ENCODE measurements around the gene CTU2. TPM values are rescaled to one million over a fixed set of nuclear protein-coding genes. Genes with fewer than 3 reads are reported as not detected.

CTU2 gene
- total RNA-seq, 4 donors from 2014 or later, result 7.7 to 21.2 (median 13.6) TPM

DNA sequence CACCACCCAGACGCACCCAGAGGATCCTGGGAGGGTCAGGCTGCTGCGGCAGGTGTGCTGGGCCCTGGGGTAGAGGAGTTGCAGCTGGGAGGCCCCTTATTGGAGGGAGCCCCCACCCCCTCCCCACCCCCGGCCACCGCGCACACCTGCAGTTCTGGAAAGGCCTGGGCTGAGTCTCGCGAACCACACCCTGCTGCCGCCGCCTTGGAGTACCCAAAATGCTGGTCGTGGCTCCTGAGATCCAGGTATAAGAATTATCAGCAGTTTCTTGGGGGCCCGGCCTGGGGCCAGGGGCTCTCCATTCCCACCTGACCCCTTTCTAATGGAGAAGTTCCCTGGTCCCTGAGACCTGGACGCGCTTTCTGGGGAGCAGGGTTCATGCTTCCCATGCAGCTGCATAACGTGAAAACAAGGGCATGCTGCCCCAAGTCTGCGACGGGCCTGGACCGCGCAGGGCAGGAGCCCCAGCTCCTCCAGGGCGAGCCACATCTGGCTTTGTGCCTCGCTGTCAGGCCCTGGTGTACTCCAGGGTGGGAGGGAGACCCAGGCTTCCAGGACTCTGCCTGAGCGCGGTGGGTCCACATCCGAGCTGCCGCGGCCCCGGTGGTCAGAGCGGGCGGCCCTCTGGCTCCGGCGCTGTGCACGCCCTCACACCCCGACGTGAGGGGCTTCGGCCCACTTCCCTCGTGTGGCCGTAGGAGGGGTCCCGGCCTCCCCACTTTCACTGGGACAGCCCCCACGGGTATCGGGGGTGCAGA is 12.7 kb upstream of the CTU2 start:
- WGBS, 2 donors, result 86 to 93% methylated on average over 10 to 27 of the region's 39 CpGs
- H3K27ac ChIP-seq, result no peak overlapping the region
- no peaks in the 10 kb centered on the region for H3K9me3 ChIP-seq
- intact Hi-C loops (cut with DNase I), result no loop called here
- peaks cover 8 to 17% of the 10 kb centered on the region in 2 donors for H3K36me3 ChIP-seq
- H3K27me3 ChIP-seq, result no peaks in the 10 kb centered on the region
- H3K4me3 ChIP-seq (replicated peaks in 1 of 3), result no peak overlapping the region
- no peak for TF ChIP-seq POLR2A (IDR thresholded peaks at IDR 0.05)
- TF ChIP-seq, protein P1, sequence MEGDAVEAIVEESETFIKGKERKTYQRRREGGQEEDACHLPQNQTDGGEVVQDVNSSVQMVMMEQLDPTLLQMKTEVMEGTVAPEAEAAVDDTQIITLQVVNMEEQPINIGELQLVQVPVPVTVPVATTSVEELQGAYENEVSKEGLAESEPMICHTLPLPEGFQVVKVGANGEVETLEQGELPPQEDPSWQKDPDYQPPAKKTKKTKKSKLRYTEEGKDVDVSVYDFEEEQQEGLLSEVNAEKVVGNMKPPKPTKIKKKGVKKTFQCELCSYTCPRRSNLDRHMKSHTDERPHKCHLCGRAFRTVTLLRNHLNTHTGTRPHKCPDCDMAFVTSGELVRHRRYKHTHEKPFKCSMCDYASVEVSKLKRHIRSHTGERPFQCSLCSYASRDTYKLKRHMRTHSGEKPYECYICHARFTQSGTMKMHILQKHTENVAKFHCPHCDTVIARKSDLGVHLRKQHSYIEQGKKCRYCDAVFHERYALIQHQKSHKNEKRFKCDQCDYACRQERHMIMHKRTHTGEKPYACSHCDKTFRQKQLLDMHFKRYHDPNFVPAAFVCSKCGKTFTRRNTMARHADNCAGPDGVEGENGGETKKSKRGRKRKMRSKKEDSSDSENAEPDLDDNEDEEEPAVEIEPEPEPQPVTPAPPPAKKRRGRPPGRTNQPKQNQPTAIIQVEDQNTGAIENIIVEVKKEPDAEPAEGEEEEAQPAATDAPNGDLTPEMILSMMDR (IDR thresholded peaks at IDR 0.05), result no peak
- no peaks in the 10 kb centered on the region for H3K4me1 ChIP-seq
- DNase-seq, result no peak

DNA sequence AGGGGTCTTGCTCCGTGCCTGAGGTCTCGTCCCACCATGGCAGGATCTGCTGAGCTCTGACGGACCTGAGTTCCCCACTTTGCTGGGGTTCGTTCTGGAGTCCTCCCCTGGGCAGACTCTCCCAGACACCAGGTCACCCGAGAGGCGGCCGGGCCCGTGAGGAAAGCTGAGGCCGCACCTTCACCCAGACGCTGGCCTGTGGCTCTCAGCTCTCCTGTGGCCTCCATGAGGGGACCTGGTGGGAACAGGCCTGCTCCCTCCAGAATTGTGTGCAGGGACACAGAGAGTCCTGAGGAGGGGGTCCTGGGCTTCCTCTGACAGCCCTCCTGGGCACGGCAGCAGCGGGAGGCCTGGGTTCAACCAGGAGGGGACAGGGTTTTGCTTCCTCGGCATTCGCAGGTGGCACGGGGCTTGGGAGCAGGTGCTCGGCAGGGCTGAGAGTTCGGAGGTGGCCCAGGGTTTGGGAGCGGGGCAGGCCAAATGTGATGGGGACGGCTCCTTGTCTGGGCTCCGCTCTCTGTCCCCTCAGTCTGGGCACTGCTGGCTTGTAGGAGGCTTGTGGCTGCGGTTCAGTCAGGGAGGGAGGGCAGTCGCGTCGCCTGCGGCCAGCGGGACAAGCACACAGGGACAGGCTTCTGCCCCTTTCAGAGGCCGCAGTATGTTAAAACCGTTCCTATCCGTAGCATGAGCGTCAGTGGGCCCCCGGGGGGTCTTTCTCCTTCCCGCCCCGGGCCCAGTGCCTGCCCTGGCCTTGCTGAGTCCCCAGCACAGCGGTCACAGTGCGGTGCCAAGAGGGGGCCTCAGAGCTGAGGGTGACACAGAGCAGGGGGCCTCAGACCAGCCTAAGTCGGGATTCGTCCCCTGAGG is 11.8 kb upstream of the CTU2 start:
- no peaks in the 10 kb centered on the region for H3K27me3 ChIP-seq
- peaks cover 8 to 23% of the 10 kb centered on the region in 2 donors for H3K36me3 ChIP-seq
- no peaks in the 10 kb centered on the region for H3K9me3 ChIP-seq
- H3K4me3 ChIP-seq (replicated peaks in 1 of 3), result no peak overlapping the region
- WGBS, 2 donors, result 87 to 90% methylated on average over 21 to 27 of the region's 37 CpGs
- intact Hi-C loops (cut with DNase I), result no loop called here
- no peak overlapping the region for H3K27ac ChIP-seq
- no peak for DNase-seq
- TF ChIP-seq, protein P1 (IDR thresholded peaks at IDR 0.05), result no peak
- no peak for TF ChIP-seq POLR2A (IDR thresholded peaks at IDR 0.05)
- H3K4me1 ChIP-seq, result no peaks in the 10 kb centered on the region

DNA sequence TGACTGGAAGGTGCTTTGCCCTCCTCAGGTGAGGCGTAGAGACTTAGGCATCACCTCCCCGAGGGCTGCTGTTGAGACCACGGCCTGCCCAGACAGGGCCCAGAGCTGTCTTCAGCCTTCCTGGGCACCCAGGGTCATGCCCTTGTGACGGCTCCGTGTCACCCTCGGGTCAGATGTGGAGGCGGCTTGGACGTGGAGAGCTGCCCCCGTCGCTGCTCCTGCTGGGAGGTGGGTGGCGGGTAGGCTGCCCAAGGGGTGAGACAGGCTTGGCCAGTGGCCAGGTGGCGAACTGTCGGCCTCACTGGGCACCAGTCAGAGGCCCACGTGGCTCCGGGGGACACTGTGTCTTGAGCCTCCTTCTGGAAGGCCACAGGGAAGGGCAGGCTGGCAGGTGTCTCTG is 11.1 kb upstream of the CTU2 start:
- no peak for DNase-seq
- intact Hi-C loops (cut with DNase I), result no loop called here
- 80% methylated on average over 1 of the region's 15 CpGs; no CpG with 5 or more reads in 1 of the 2 donors for WGBS, 2 donors
- Histone ChIP-seq H3K27ac (no peak overlapping the region), H3K27me3 (no peaks in the 10 kb centered on the region), H3K4me1 (no peaks in the 10 kb centered on the region), H3K36me3 (peaks cover 8 to 25% of the 10 kb centered on the region in 2 donors), H3K9me3 (no peaks in the 10 kb centered on the region), H3K4me3 (replicated peaks in 1 of 3) (no peak overlapping the region)
- TF ChIP-seq, protein P1 (IDR thresholded peaks at IDR 0.05), result no peak
- no peak for TF ChIP-seq POLR2A (IDR thresholded peaks at IDR 0.05)

DNA sequence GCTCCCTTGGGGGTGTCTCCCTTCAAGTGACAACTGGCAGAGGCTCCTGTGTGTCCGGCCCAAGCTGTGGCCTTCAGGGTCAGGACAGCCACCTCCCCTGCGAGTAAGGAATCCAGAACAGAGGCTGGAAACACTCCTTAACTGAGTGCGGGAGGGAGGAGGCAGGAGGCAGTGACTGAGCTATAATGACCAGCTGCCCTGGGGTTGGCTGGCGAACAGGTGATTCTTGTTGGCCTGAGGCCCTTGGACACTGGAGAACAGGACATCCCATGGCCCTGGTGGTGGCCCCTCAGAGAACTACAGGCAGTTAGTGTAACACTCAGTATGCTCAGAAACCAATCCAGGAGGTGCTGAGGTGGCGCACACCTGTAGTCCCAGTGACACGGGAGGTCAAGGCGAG is 10.6 kb upstream of the CTU2 start:
- H3K36me3 ChIP-seq, result peaks cover 8 to 29% of the 10 kb centered on the region in 2 donors
- intact Hi-C loops (cut with DNase I), result no loop called here
- no peak overlapping the region for H3K4me3 ChIP-seq (replicated peaks in 1 of 3)
- H3K9me3 ChIP-seq, result no peaks in the 10 kb centered on the region
- WGBS, 2 donors, result 93 to 96% methylated on average over 5 to 7 of the region's 7 CpGs
- H3K27ac ChIP-seq, result no peak overlapping the region
- peaks cover 0 to 5% of the 10 kb centered on the region in 2 donors for H3K4me1 ChIP-seq
- TF ChIP-seq POLR2A (IDR thresholded peaks at IDR 0.05), result no peak
- TF ChIP-seq, protein P1 (IDR thresholded peaks at IDR 0.05), result no peak
- no peak for DNase-seq
- H3K27me3 ChIP-seq, result no peaks in the 10 kb centered on the region

DNA sequence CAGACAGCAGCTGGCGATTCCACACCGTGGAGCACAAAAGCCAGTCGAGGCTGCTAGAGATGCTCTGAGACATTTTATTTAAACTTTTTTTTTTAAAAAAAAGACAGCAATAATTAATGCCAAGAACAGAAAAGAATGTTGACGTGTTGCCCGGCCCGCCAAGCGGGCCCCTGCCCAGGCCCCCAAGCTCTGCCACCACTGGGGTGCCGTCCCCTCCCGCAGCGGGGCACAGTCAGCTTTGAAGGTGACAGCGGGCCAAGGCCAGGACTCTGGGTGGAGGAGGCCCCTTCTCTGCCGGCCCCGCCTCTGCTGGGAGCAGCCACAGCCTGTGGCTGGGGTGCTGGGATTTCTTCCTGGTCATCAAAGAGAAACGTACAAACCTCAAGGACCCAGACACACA is 9.9 kb upstream of the CTU2 start:
- Histone ChIP-seq H3K36me3 (peaks cover 8 to 29% of the 10 kb centered on the region in 2 donors), H3K27ac (no peak overlapping the region), H3K27me3 (no peaks in the 10 kb centered on the region), H3K4me3 (replicated peaks in 1 of 3) (no peak overlapping the region), H3K9me3 (no peaks in the 10 kb centered on the region), H3K4me1 (peaks cover 0 to 8% of the 10 kb centered on the region in 2 donors)
- intact Hi-C loops (cut with DNase I), result no loop called here
- WGBS, 2 donors, result 92 to 97% methylated on average over 14 of the region's 14 CpGs
- no peak for TF ChIP-seq POLR2A (IDR thresholded peaks at IDR 0.05)
- TF ChIP-seq, protein P1 (IDR thresholded peaks at IDR 0.05), result no peak
- DNase-seq, result no peak

All from thyroid gland (tissue), 4 donors.